Stimulated activated CD4-positive, alpha-beta T cell treated with anti-CD3 and anti-CD28 coated beads, Interleukin-4, amount 100 ng/mL, for 48 hours (primary cell): ENCODE measurements around the gene ZBED6.
"Not testable (repeated sequence)": the region's sequence is repeated elsewhere in the genome, so short reads cannot be mapped to it uniquely, and the experiment has no call there.

Experiments used
- DNase-seq, 2 donors: peaks; one replicate each; pipeline ENCODE4 v3.0.0-alpha.2; 2020; ENCODE audit warnings: low read depth in 2 of 2

ZBED6 gene, protein sequence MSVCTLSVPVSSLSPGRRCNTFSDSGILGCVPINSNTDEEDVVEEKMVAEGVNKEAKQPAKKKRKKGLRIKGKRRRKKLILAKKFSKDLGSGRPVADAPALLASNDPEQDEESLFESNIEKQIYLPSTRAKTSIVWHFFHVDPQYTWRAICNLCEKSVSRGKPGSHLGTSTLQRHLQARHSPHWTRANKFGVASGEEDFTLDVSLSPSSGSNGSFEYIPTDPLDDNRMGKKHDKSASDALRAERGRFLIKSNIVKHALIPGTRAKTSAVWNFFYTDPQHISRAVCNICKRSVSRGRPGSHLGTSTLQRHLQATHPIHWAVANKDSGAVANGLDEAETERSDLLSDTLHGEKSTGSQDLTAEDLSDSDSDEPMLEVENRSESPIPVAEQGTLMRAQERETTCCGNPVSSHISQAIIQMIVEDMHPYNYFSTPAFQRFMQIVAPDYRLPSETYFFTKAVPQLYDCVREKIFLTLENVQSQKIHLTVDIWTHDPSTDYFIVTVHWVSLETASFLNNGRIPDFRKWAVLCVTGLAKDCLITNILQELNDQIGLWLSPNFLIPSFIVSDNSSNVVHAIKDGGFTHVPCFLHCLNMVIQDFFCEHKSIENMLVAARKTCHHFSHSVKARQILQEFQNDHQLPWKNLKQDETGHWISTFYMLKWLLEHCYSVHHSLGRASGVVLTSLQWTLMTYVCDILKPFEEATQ (N-terminal part only)

DNA sequence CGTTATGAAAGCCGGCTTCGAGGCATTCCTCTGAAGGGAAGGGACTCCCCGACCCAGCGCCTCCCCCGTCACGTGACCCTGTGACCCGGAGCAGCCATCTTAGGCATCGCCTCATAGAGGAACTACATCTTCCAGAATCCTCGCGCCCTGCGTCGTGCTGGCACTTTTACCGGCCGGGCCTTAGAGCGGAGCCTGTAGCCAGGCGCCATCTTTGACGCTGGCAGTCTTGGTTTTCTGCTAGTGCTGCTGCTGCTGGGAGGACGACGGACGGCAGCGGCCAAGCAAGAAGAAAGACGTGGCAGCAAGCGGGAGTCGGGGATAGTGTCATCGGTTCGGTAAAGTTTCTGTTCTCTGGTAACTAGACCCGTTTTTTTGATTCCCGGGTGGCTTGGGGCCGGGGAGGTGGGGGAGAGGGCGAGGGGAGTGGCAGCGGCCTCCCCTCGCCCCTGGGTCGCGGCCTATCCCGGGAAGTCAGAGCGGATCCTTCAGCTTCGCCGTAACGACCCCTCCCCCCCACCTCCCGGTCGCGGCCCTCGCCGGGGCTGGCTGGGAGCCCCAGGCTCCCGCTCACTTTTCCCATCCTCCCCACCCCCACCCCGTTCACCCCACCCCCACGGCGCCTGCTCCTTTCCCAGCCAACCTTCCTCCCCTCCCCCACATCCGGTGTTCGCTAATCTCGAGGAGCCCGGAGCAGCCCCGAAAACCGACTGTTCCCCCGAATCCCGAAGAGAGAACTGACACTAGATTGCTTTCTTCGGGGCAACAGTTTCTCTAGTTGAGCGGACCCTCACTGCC, at the start of gene ZBED6, which contains the start of gene ZC3H11A:
ZBED6 (plus strand) TSS at position 183 of the 795 bp plus-strand sequence. CDS start 1,900 bp downstream, outside the sequence.
ZC3H11A (plus strand) TSS at position 183 of the 795 bp plus-strand sequence. CDS start 21,448 bp downstream, outside the sequence.
- DNase-seq = peak; percentile 96 to 98

DNA sequence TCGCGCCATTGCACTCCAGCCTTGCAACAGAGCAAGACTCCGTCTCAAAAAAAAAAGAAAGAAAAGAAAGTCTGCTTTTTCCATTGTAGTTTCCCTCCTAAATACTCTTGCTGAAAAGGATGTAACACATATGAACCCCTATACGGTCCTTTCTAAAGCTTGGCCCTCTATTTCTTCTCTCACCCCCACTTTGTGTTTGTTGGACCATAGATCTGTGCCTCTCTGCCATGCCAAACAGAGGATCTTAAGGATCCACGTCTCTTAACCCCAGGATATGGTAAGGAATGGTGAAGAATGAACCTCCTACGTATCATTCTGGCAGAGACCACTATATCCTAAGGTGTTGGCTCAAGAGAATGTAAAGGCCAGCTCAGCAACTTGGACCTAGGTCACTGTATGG, 49.1 kb upstream of the ZBED6 start:
- DNase-seq = no peak

DNA sequence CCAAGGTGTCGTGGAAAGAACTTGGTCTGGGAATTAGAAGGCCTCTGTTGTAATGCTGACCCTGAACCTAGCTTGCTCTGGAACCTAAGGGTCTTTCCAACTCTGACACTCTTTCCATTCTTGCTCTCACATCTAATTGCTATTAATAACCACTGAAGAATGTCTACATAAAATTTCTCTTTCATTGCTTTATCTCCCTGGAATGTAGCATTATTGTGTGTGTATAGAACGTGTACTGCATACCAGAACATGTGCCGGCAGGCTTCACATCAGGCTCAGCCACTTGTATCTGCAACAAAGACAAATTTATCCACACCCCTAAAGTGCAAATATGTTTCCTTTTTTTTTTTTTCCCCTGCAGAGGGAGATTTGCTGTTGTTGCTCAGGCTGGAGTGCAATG, 44.4 kb upstream of the ZBED6 start:
- no peak for DNase-seq

DNA sequence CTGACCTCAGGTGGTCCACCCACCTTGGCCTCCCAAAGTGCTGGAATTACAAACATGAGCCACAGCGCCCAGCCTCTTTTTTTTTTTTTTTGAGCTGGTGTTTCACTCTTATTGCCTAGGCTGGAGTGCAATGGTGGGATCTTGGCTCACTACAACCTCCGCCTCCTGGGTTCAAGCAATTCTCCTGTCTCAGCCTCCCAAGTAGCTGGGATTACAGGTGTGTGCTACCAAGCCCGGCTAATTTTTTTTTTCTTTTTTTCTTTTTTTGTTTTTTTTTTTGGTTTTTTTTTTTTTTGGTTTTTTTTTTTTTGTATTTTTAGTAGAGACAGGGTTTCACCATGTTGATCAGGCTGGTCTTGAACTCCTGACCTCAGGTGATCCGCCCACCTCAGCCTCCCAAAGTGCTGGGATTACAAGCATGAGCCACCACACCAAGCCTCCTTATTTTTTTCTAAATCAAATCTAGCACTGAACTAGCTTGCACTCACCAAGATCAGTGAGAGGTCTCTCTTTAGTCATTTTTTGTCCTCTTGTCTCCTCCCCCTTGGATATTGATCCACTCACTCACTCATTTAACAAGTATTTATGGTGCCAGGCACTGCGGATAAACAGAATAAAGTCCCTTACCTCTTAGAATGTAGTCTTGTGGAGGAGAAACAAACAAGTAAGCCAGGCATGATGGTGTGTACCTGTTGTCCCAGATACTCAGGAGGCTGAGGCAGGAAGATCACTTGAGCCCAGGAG, 43.6 kb upstream of the ZBED6 start:
- DNase-seq = not testable (repeated sequence)

DNA sequence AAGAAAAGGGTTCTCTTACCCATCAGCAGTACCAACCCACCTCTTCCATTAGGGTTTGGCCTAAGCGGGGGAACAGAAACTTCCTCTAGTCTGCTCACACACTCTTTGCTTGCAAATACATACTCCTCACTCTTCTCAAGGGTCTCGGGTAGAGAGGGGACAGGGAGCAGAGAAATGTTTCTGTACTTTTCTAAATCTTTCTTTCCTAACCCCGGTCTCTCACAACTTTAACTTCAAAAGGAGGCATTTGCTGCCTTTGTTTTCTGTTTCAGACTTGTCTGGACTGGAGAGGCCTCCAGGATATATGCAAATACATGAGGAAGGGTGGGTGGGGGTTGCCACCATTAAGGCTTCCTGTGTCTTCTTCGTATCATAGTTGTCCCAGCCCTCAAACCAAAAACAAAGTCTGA, 41.0 kb upstream of the ZBED6 start:
- no peak for DNase-seq

DNA sequence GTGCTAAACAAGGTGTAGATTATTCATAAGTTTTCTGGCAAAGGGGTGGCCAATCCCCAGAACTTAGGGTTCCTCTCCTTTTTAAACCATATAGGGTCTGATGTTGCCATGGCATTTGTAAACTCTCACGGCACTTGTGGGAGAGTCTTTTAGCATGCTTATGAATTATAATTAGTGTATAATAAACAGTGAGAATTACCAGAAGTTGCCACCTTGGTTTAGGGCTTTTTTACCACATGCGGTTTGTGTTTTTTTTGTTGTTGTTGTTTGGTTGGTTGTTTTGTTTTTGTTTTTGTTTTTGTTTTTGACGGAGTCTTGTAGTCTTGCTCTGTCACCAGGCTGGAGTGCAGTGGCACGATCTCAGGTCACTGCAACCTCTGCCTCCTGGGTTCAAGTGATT, 39.4 kb upstream of the ZBED6 start:
- DNase-seq = no peak

DNA sequence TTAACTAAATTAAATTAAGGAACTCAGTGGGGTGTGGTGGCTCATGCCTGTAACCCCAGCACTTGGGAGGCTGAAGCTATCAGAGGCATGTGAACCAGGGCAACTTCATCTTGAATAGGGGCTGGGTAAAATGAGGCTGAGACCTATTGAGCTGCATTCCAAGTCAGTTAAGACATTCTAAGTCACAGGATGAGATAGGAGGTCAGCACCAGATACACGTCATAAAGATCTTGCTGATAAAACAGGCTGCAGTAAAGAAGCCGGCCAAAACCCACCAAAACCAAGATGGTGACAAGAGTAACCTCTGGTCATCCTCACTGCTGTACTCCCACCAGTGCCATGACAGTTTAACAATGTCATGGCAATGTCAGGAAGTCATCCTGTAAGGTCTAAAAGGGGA, 36.7 kb upstream of the ZBED6 start:
- DNase-seq = not testable (repeated sequence)

DNA sequence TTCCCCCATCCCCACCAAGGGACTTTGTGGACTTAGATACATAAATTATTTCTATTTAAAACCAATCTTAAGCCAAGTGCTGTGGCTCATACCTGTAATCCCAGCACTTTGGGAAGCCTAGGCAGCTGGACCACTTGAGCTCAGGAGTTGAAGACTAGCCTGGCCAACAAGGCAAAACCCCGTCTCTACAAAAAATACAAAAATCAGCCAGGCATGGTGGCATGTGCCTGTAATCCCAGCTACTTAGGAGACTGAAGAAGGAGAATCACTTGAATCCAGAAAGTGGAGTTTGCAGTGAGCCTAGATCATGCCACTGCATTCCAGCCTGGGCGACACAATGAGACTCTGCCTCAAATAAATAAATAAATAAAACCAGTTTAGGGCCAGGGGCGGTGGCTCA, 34.9 kb upstream of the ZBED6 start:
- no peak for DNase-seq

DNA sequence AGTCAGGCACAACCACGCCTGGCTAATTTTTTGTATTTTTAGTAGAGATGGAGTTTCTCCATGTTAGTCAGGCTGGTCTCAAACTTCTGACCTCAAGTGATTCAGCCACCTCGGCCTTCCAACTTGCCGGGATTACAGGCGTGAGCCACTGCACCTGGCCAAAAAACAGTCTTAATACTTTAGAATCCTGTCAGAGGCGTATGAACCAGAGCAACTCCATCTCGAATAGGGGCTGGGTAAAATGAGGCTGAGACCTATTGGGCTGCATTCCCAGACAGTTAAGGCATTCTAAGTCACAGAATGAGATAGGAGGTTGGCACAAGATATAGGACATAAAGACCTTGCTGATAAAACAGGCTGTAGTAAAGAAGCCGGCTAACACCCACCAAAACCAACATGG, 33.5 kb upstream of the ZBED6 start:
- DNase-seq = not testable (repeated sequence)

DNA sequence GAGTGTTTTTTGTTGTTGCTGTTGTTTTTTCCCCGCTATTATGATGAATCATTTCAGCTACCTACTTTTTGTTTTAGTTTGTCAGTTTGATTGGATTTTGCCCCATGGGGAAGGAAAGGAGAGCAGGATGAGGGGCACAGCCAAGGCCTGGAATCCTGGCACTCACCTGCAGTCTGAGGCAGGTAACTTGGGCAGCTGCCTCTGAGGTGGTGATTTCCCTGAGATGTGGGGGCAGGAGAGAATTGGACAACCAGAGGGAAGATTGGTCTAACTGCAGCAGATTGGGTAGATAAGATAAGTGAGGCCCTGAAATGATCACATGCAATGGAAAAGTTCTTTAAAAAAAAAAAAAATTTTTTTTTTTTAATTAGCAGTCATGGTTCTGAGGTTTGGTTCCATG, 31.9 kb upstream of the ZBED6 start:
- no peak for DNase-seq

DNA sequence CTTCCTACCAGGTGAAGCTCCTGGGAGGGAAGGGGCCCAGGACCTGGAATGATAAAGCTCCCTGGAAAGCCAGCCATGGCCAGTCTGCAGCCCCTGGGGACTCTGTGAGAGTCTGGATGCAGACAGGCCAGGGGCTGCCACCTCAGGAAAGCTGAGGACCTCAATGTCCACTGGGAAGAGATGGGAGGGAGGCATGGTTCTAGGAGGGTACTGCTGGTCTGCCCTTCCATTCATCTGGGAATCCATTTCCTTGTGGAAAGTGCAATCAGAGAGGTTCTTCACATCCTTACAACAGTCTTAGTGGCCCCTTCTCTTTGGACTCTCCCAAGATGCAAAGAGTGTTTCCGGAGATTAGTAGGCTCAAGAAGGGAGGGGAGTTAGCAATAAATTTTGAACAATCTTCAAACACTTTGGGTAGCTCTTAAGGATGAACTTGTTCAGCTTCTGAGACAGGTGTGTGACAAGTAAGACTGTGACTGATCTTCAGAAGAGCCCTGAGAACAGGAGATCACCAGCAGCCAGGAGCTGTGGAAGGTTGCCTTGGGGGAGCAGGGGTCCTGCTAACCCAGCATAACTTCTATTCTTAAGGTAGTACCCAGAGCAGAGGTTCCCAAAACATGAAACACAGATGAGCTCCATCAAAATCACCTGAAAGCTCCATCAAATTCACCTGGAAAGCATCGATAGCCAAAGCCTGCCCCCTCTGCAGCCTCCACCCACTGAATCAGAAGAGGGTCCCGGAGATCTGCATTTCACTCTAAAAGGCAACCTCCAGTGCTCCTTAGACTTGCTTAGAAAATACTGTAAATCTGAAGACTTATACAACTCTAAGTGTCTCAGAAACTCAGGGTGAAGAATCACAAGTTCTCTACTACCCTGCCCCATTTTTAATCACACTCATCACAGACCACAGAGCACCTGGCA, 31.1 kb upstream of the ZBED6 start:
- no peak for DNase-seq

DNA sequence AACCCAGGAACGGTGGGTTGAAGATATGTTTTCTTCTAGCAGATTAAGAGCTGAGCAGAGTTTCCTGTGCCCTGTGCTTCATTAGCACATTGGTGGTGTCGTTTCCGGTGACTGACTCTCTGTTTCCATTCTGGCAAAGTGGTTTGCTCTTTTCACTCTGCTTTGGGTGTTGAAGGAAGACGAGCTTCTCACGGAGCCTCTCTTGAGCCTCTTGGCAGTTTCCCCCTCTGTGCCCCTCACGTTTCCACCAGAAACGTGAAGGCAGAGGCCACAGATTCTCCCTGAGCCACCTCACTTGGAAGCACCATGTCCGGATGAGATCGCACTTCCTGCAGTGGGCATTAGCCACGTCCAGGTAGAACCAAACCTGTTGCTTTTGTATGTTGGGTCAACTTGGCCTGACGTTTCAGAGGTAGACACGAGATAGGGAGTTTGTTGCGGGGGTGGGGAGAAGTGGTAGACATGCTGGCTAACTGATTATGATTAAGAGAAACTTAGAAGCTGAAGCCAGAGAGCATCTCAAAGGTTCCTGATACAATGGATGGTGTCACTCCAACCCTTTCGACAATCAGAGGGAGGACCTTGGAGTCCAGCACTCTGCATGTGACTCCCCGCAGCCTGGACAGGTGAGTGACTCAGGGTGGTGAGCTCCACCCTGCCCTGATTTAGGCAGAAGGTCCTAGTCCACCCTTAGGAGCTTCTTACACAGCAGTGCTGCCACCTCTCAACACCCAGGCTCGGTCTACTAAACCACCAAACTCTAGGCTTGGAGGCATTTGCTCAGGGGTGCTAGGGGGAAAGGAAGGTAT, 30.2 kb upstream of the ZBED6 start, which contains the start of gene LAX1:
LAX1 (plus strand) TSS at position 155 of the 809 bp plus-strand sequence; CDS start at position 538, 383 bp downstream.
- peak; percentile 54 to 68 for DNase-seq

DNA sequence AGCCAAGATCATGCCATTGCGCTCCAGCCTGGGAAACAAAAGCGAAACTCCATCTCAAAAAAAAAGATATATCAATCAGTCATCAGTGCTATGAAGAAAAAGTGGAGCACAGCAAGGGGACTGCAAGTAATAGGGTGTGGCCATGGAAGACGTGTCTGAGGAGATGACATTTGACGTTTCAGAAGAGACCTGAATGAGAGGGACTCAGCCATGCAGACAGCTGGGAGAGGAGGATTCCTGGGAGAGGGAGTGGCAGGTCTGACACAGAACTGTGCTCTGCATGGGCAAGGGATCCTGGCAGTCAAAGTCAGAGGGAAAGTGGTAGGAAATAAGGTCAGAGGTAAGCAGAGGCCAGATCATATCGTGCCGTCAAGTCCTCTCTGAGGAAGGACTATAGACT, 27.2 kb upstream of the ZBED6 start:
- no peak for DNase-seq

DNA sequence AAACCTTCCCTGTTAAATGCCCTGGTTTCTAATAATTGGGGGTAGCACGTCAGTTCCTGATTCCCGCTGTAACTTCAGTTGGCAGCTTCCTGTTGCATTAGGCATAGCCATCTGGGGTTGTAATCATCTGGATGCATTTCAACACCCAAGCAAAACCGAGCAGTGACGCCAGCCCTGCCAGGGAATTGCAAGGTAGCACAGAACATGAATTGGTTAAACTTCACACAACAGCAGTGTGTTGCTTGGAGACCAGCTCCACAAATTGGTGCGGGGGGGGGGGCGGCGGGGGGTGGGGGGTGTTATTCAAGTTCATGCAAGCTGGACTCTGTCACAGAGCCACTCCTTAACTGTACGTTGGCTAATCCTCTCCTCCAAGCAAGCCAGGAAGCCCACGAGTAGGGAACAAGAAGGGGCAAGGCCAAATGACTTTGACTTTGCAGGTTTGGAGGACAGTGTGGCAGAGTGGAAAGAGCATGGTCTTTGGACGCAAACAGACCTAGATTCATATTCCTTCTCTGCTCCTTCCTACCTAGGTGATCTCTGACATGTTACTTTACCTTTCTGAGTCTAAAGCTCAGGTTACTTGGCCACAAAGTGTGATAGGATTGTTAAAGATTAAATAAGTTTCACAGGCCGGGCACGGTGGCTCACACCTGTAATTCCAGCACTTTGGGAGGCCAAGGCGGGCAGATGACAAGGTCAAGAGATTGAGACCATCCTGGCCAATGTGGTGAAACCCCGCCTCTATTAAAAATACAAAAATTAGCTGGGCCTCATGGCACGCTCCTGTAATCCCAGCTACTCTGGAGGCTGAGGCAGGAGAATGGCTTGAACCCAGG, 25.7 kb upstream of the ZBED6 start:
- DNase-seq = no peak

DNA sequence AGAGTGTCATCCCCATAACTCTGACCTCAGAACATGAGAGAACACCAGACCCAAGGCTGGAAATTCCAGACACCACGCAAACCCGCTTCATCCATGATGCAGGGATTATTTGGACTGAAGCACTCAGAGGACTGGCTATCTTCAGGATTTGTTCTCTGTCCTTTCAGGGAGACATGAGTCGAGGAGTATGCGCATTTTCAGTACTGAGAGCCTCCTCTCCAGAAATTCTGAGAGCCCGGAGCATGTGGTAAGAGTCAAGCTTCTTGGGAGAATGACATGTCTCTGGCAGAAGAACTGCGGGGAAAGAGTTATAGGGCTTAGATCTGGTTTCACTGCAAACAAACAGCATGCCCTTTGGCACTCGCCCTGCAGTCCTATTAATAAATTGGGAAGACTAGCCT, 23.5 kb upstream of the ZBED6 start:
- DNase-seq = no peak

DNA sequence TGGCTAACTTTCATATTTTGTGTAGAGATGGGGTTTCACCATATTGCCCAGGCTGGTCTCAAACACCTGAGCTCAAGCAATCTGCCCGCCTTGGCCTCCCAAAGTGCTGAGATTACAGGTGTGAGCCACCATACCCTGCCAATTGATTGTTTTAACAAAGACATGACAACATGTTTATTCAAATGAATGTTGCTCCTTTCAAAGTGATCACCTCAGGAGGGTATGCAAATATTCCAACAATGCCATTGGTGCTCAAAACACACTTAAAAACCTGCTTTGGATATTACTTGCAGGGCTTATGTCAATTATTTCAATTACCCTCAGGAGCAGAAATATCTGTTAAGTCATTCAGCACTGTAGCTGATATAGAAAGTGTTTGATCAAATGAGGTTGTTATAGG, 22.6 kb upstream of the ZBED6 start:
- DNase-seq = no peak

DNA sequence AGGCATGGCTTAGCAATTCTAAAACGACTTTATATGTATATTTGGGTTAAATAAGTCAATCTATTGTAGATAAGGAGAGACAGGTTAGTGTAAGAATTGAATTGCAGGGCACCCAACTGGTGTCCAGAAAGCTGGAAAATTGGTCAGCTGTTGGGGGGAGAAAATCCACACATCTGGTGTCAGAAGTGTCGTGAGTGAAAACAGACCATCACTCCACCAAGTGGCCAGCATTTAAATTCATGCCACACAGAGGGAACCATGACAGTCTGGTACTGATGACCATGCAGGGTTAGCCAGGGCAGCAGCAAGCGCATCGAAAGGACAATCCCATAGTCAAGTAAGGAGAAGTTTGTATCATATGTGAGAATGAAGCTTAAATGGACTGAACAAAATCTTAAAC, 18.8 kb upstream of the ZBED6 start:
- DNase-seq = no peak

DNA sequence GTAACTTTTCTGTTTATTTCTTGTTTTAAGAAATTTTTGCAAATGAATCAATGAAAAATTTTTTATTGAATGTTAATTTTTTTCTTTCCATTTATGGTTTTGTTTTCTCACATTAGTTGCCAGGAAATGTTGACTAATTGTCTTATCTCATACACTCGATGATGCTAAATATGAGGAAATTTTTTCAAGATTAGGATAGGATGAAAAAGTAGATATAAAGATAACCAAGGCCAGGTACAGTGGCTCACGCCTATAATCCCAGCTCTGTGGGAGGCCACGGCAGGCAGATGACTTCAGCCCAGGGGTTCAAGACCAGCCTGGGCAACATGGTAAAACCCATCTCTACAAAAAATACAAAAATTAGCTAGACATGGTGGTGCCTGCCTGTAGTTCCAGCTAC, 17.8 kb upstream of the ZBED6 start:
- DNase-seq = no peak

DNA sequence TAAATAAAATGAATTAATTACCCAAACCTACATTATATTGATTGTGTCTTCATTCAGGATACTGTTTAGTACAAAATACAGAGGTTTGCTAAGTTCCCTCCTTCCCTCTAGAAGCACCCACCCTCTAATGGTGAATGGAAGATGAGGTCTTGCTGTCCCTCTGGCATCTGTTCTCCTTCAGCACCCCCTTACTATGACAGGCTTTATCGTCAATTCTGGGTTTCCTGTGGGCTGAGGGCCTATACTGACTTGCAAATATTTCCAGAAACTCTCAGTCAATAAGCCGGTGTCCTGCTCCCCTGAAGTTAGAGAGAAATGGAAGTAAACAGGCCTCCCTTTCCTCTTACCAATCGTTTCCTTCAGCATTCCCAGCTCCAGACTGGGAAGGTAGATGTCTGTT, 17.3 kb upstream of the ZBED6 start:
- DNase-seq = no peak
